Stimulated activated CD4-positive, alpha-beta T cell treated with anti-CD3 and anti-CD28 coated beads, Interleukin-1b, Interleukin-23, amount 100 ng/mL, for 48 hours (primary cell): Measurements from ENCODE around the gene FOXF2.
"Not testable (repeated sequence)": the region's sequence is repeated elsewhere in the genome, so short reads cannot be mapped to it uniquely, and the experiment has no call there.

Experiments
- DNase-seq: peaks from one replicate; pipeline ENCODE4 v3.0.0-alpha.2; 2020

The FOXF2 gene

GRCh38 chr6:1389369-1390132 is at the start of gene FOXF2:
FOXF2 (plus strand) TSS chr6:1389576; CDS start chr6:1389948, 372 bp downstream.
- DNase-seq = no peak

GRCh38 chr6:1346101-1346500 is 43.3 kb upstream of the FOXF2 start:
- no peak for DNase-seq

- no peak for DNase-seq
Measured at GRCh38 chr6:1346558-1347091, 42.8 kb upstream of the FOXF2 start.

- DNase-seq = no peak
Measured at GRCh38 chr6:1347161-1347560, 42.2 kb upstream of the FOXF2 start.

GRCh38 chr6:1348675-1349074 is 40.7 kb upstream of the FOXF2 start:
- DNase-seq = no peak

- DNase-seq = no peak
Measured at GRCh38 chr6:1349655-1350054, 39.7 kb upstream of the FOXF2 start.

- no peak for DNase-seq
Measured at GRCh38 chr6:1351381-1352008, 37.9 kb upstream of the FOXF2 start.

- DNase-seq = not testable (repeated sequence)
Measured at GRCh38 chr6:1355068-1355467, 34.3 kb upstream of the FOXF2 start.

- DNase-seq = not testable (repeated sequence)
Measured at GRCh38 chr6:1361717-1362116, 27.7 kb upstream of the FOXF2 start.

GRCh38 chr6:1362643-1363042 is 26.7 kb upstream of the FOXF2 start:
- DNase-seq = no peak

- DNase-seq = no peak
Measured at GRCh38 chr6:1363298-1363697, 26.1 kb upstream of the FOXF2 start.

- DNase-seq = no peak
Measured at GRCh38 chr6:1363729-1364572, 25.4 kb upstream of the FOXF2 start.

GRCh38 chr6:1364791-1365190 is 24.6 kb upstream of the FOXF2 start:
- no peak for DNase-seq

- no peak for DNase-seq
Measured at GRCh38 chr6:1365686-1366085, 23.7 kb upstream of the FOXF2 start.

GRCh38 chr6:1367771-1368170 is 21.6 kb upstream of the FOXF2 start:
- no peak for DNase-seq

- DNase-seq = no peak
Measured at GRCh38 chr6:1368940-1369339, 20.4 kb upstream of the FOXF2 start.

GRCh38 chr6:1369695-1370094 is 19.7 kb upstream of the FOXF2 start:
- not testable (repeated sequence) for DNase-seq

- no peak for DNase-seq
Measured at GRCh38 chr6:1371933-1372332, 17.4 kb upstream of the FOXF2 start.

- DNase-seq = no peak
Measured at GRCh38 chr6:1372690-1373089, 16.7 kb upstream of the FOXF2 start.

- no peak for DNase-seq
Measured at GRCh38 chr6:1376653-1377052, 12.7 kb upstream of the FOXF2 start.

GRCh38 chr6:1377526-1377925 is 11.8 kb upstream of the FOXF2 start:
- DNase-seq = no peak

GRCh38 chr6:1378065-1379016 is 11.0 kb upstream of the FOXF2 start:
- no peak for DNase-seq
